ENCODE results near the gene RHOF. TPM values are rescaled to one million over a fixed set of nuclear protein-coding genes. Genes with fewer than 3 reads are reported as not detected.

The RHOF gene
- polyA plus RNA-seq, 1 of the 3 experiments (the other 2 are of a cell fraction), result 5.0 TPM

DNA sequence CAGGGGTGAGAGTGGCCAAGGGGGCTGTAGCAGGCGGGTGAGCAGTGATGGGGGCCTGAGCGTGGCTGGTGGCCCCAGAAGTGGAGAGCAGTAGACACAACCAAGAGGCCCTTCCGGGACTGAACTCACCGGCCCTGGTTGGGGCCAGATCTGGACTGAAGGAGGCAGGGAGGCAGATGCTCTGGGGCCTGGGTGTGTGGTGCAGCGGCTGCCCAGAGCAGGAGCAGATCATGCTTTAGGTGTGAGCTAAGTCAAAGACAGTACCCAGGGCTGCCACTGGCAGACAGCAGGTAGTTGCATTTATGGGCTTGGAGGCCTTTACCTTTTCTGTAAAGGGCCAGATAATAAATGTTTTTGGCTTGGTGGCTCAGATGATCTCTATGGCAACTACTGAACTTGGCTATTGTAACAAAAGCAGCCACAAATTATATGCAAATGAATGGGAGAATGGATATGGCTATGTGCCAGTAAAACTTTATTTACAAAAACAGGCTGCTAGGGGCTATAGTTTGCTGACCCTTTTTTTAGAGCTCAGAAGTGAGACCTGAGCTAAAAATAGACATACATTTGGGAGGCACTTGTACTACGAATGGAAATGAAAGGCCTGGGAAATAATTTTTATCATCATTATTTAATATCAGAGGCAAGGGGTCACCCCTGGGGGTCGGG, 35.9 kb upstream of the RHOF start:
- POLR2A ChIA-PET, result no interaction called here
- CTCF ChIA-PET, result interaction anchor here (0.7 to 11.0 kb wide), 3 partner anchors 18 to 56 kb away, joined by 5 to 92 read pairs (median 50); partner anchors contain the start of gene RHOF
- H3K79me2 ChIP-seq (ENCODE audit: insufficient read depth), result no peaks in the 10 kb centered on the region
- H3K9me2 ChIP-seq, result no peaks in the 10 kb centered on the region
- no peak overlapping the region for H3K4me2 ChIP-seq
- no peak overlapping the region for H2AFZ ChIP-seq (ENCODE audit: low read depth)
- 94% methylated on average over 7 of the region's 7 CpGs for WGBS (ENCODE audit: low lambda C conversion rate)
- no peak overlapping the region for H3K27ac ChIP-seq (ENCODE audit: low read depth in 2 of 2, low read length in 1 of 2)
- DNase-seq, result no peak
- peaks cover 20 to 39% of the 10 kb centered on the region in 2 experiments for H3K36me3 ChIP-seq (replicated peaks in 1 of 2; ENCODE audit: control insufficient read depth in 1 of 2, insufficient read depth in 2 of 2, low read length in 1 of 2)
- H3K4me3 ChIP-seq (ENCODE audit: low read depth in 2 of 2, low read length in 1 of 2), result no peak overlapping the region
- H3K27me3 ChIP-seq (ENCODE audit: insufficient read depth), result no peaks in the 10 kb centered on the region
- TF ChIP-seq EZH2phosphoT487 (IDR thresholded peaks at IDR 0.05; ENCODE audit: borderline replicate concordance, low read depth) (no peak), CHD2 (IDR thresholded peaks at IDR 0.05; ENCODE audit: low read length, partially characterized antibody) (no peak), GATA2 (CRISPR knock-in tag; IDR thresholded peaks at IDR 0.05) (no peak), TEAD4 (IDR thresholded peaks at IDR 0.05; ENCODE audit: borderline replicate concordance, insufficient read depth) (no peak), EP300 (IDR thresholded peaks at IDR 0.05; ENCODE audit: borderline replicate concordance in 1 of 2, low read depth in 1 of 2, low read length in 1 of 2) (no peak), FOXM1 (IDR thresholded peaks at IDR 0.05; ENCODE audit: low read depth) (no peak), SMC3 (IDR thresholded peaks at IDR 0.05; ENCODE audit: low read depth, low read length) (no peak)
- TF ChIP-seq, protein P1, sequence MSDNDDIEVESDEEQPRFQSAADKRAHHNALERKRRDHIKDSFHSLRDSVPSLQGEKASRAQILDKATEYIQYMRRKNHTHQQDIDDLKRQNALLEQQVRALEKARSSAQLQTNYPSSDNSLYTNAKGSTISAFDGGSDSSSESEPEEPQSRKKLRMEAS (IDR thresholded peaks at IDR 0.05; ENCODE audit: low read depth), result no peak
- no peaks in the 10 kb centered on the region for H4K20me1 ChIP-seq (ENCODE audit: insufficient read depth)
- no peak overlapping the region for H3K9ac ChIP-seq
- H3K9me3 ChIP-seq, result no peaks in the 10 kb centered on the region
- H3K4me1 ChIP-seq (ENCODE audit: control insufficient read depth in 1 of 2, insufficient read depth in 2 of 2, low read depth in 1 of 2, low read length in 1 of 2), result peaks cover 0 to 4% of the 10 kb centered on the region in 2 experiments; a peak in 1 of 4 replicates
- H3F3A ChIP-seq (replicated peaks; ENCODE audit: insufficient read depth), result peaks cover 22% of the 10 kb centered on the region

DNA sequence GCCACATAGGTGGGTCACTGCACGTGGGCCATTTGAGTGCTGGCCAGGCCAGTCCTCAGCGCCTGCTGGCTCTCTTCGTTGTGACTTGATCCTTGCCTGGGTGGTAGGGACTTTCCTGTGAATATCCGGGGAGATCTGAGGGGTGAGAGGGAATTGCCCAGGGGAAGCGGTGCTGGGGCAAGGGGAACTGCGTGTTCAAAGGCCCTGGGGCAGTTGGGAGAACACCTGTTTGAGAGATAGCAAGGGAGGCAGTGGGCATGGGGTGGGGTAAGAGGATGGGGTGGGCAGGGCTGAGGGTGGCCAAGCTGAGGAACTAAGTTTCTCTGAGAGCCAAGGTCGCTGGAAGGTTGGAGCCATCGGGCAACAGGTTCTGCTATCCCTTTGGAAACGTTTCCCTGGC, 35.3 kb upstream of the RHOF start:
- Histone ChIP-seq H3K9ac (no peak overlapping the region), H3K4me1 (ENCODE audit: control insufficient read depth in 1 of 2, insufficient read depth in 2 of 2, low read depth in 1 of 2, low read length in 1 of 2) (peaks cover 0 to 4% of the 10 kb centered on the region in 2 experiments; a peak in 1 of 4 replicates), H3K36me3 (replicated peaks in 1 of 2; ENCODE audit: control insufficient read depth in 1 of 2, insufficient read depth in 2 of 2, low read length in 1 of 2) (peaks cover 24 to 42% of the 10 kb centered on the region in 2 experiments), H3F3A (replicated peaks; ENCODE audit: insufficient read depth) (peaks cover 17% of the 10 kb centered on the region), H3K4me3 (ENCODE audit: low read depth in 2 of 2, low read length in 1 of 2) (no peak overlapping the region), H4K20me1 (ENCODE audit: insufficient read depth) (no peaks in the 10 kb centered on the region), H3K9me3 (no peaks in the 10 kb centered on the region), H3K9me2 (no peaks in the 10 kb centered on the region), H3K4me2 (no peak overlapping the region), H3K27me3 (ENCODE audit: insufficient read depth) (no peaks in the 10 kb centered on the region), H3K27ac (ENCODE audit: low read depth in 2 of 2, low read length in 1 of 2) (no peak overlapping the region), H3K79me2 (ENCODE audit: insufficient read depth) (no peaks in the 10 kb centered on the region), H2AFZ (ENCODE audit: low read depth) (no peak overlapping the region)
- ChIA-PET POLR2A (interaction anchor here (2.8 kb wide), 1 partner anchor 10 kb away, joined by 15 read pairs; no protein-coding TSS in a partner anchor), CTCF (interaction anchor here (0.7 to 11.0 kb wide), 6 partner anchors 10 to 119 kb away, joined by 3 to 92 read pairs (median 8); partner anchors contain the start of genes PSMD9 and RHOF)
- WGBS (ENCODE audit: low lambda C conversion rate), result 92% methylated on average over 9 of the region's 9 CpGs
- DNase-seq, result no peak
- TF ChIP-seq RCOR1 (IDR thresholded peaks at IDR 0.05; ENCODE audit: low read length) (no peak), TCF12 (IDR thresholded peaks at IDR 0.05) (no peak), GABPA (IDR thresholded peaks at IDR 0.05; ENCODE audit: low read depth) (no peak), YY1 (IDR thresholded peaks at IDR 0.05; ENCODE audit: low read depth) (no peak), MXI1 (IDR thresholded peaks at IDR 0.05; ENCODE audit: low read depth, low read length) (no peak), JUND (IDR thresholded peaks at IDR 0.05) (no peak), EP300 (IDR thresholded peaks at IDR 0.05; ENCODE audit: borderline replicate concordance in 1 of 2, low read depth in 1 of 2, low read length in 1 of 2) (no peak), ELF1 (IDR thresholded peaks at IDR 0.05) (no peak)
- TF ChIP-seq, protein P2, sequence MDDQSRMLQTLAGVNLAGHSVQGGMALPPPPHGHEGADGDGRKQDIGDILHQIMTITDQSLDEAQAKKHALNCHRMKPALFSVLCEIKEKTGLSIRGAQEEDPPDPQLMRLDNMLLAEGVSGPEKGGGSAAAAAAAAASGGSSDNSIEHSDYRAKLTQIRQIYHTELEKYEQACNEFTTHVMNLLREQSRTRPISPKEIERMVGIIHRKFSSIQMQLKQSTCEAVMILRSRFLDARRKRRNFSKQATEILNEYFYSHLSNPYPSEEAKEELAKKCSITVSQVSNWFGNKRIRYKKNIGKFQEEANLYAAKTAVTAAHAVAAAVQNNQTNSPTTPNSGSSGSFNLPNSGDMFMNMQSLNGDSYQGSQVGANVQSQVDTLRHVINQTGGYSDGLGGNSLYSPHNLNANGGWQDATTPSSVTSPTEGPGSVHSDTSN (IDR thresholded peaks at IDR 0.05), result no peak
- TF ChIP-seq, protein P3, sequence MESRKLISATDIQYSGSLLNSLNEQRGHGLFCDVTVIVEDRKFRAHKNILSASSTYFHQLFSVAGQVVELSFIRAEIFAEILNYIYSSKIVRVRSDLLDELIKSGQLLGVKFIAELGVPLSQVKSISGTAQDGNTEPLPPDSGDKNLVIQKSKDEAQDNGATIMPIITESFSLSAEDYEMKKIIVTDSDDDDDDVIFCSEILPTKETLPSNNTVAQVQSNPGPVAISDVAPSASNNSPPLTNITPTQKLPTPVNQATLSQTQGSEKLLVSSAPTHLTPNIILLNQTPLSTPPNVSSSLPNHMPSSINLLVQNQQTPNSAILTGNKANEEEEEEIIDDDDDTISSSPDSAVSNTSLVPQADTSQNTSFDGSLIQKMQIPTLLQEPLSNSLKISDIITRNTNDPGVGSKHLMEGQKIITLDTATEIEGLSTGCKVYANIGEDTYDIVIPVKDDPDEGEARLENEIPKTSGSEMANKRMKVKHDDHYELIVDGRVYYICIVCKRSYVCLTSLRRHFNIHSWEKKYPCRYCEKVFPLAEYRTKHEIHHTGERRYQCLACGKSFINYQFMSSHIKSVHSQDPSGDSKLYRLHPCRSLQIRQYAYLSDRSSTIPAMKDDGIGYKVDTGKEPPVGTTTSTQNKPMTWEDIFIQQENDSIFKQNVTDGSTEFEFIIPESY (IDR thresholded peaks at IDR 0.05; ENCODE audit: borderline replicate concordance, low read depth), result no peak
- TF ChIP-seq, protein P4, sequence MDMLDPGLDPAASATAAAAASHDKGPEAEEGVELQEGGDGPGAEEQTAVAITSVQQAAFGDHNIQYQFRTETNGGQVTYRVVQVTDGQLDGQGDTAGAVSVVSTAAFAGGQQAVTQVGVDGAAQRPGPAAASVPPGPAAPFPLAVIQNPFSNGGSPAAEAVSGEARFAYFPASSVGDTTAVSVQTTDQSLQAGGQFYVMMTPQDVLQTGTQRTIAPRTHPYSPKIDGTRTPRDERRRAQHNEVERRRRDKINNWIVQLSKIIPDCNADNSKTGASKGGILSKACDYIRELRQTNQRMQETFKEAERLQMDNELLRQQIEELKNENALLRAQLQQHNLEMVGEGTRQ (IDR thresholded peaks at IDR 0.05; ENCODE audit: borderline replicate concordance, low read depth, low read length), result no peak
- TF ChIP-seq, protein P5, sequence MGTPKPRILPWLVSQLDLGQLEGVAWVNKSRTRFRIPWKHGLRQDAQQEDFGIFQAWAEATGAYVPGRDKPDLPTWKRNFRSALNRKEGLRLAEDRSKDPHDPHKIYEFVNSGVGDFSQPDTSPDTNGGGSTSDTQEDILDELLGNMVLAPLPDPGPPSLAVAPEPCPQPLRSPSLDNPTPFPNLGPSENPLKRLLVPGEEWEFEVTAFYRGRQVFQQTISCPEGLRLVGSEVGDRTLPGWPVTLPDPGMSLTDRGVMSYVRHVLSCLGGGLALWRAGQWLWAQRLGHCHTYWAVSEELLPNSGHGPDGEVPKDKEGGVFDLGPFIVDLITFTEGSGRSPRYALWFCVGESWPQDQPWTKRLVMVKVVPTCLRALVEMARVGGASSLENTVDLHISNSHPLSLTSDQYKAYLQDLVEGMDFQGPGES (IDR thresholded peaks at IDR 0.05; ENCODE audit: low read depth, low read length), result no peak

Measured in SK-N-SH (cell line).